SU-DHL-6 (cell line): ENCODE data around the gene OXNAD1.

Experiments
- EZH2phosphoT487 ChIP-seq: fragments of 200-600 bp; sonication (generic), shearing (Covaris generic); conservative IDR thresholded peaks from 2 replicates; pipeline ENCODE4 v1.6.1; 2018; ENCODE audit warnings: mild to moderate bottlenecking, antibody characterized with exemption, low read length, moderate library complexity, mixed read lengths
- TF ChIP-seq, protein P1 (sequence below): fragments of 200-600 bp; sonication (generic); IDR thresholded peaks from one replicate; pipeline ENCODE4 v1.5.1; 2017; ENCODE audit warnings: antibody characterized with exemption, mild to moderate bottlenecking, low read length, moderate library complexity; ENCODE audit not compliant: insufficient read depth, poor library complexity, severe bottlenecking

DNA sequence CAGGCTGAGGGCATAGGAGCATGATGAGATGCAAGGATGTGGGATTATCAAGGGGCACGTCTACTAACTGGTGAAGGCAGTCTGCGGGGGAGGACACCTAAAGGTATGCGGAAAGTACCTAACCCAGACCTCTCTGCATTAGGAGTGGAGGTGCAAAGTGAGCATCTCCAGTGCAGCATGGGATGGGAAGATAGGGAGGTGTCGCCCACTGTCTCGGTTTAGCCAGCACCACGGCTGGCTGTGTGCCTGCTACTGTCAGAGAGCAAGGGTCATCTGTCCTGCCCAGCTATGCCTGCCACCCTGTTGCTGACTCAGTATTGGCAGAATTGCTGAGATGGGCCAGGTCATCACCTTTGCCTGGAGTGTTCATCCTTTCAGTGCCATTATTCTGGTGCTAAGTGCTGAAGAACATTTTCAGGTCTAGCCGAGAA, 40.1 kb downstream of the OXNAD1 start:
- TF ChIP-seq, protein P1, sequence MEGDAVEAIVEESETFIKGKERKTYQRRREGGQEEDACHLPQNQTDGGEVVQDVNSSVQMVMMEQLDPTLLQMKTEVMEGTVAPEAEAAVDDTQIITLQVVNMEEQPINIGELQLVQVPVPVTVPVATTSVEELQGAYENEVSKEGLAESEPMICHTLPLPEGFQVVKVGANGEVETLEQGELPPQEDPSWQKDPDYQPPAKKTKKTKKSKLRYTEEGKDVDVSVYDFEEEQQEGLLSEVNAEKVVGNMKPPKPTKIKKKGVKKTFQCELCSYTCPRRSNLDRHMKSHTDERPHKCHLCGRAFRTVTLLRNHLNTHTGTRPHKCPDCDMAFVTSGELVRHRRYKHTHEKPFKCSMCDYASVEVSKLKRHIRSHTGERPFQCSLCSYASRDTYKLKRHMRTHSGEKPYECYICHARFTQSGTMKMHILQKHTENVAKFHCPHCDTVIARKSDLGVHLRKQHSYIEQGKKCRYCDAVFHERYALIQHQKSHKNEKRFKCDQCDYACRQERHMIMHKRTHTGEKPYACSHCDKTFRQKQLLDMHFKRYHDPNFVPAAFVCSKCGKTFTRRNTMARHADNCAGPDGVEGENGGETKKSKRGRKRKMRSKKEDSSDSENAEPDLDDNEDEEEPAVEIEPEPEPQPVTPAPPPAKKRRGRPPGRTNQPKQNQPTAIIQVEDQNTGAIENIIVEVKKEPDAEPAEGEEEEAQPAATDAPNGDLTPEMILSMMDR, result no peak
- TF ChIP-seq EZH2phosphoT487, result no peak
